Skin of body (tissue), 3 donors: Measurements from ENCODE around the gene DNAAF6. TPM values are rescaled to one million over a fixed set of nuclear protein-coding genes. Genes with fewer than 3 reads are reported as not detected.

Experiments
- DNase-seq: peaks from one replicate; lab custom pipeline; 2025; lab: John Stamatoyannopoulos, UW
- small RNA-seq: library from RNA; depleted of rRNA; stranded (forward); fragments of <200 nt; gene quantifications from one replicate; pipeline ENCODE3, GENCODE V24; 2014; ENCODE audit warnings: low replicate concordance
- total RNA-seq: library from RNA; depleted of rRNA; stranded (reverse); fragments of >200 nt; gene quantifications from one replicate; pipeline ENCODE4 v1.2.3, GENCODE V29; 2014

Gene DNAAF6
- total RNA-seq, 1 donor from 2014 or later, result not detected

GRCh38 chrX:107293056-107293455 lies 86.6 kb downstream of the DNAAF6 start:
- no peak for DNase-seq

Small RNA genes within 50 kb of the gene (small RNA-seq; reads per million reads assigned to genes)
- not detected for gene RF00019

Other genes with a start within 250 kb of the DNAAF6 start
- gene MORC4, start 206.4 kb upstream of the DNAAF6 start, total RNA-seq, result 42.2 TPM
- 17.7 TPM for gene RBM41, start 87.8 kb upstream of the DNAAF6 start, total RNA-seq
- gene NUP62CL, start 178 bp upstream of the DNAAF6 start, total RNA-seq, result 3.0 TPM
- gene FRMPD3, start 243.0 kb downstream of the DNAAF6 start, total RNA-seq, result 0.20 TPM